Measurements from ENCODE around the gene TRIO.

DNA sequence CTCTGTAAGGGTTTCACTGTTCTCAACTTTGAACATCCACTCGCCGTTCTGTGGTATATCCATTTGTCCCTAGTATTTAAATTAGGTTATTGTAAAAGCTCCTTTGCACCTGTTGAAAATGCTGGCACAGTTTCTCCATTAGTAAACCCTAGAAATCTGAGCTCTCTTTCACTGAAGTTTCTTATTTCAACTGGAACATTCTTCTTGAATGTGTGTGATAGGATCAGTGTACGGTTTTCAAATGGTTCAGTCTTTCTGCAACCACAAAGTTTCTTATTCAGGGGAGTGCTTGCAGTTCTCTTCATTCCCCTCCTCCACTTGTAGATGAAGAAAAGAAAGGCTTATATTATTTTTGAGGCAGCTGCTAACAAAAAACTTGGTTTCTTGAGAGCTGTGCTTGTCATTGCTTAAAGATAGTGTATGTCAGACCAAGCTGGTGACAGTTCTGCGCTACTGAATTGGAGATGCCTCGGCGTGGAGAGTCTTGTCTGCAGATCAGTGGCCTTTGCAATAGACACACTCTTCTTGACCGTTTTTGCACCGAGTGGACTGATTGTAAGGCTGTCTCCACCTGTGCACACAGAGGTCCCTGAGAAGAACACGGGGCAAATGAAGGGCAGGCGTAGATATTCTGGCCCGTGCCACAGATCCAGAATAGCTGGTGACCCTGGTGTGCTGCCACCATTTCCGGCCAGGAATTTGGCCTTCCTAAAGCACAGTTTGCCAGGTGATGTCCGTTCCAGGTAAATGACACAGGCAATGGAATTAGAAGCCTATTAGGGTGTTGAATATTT is 102.2 kb downstream of the TRIO start:
- TF ChIP-seq, protein P1, sequence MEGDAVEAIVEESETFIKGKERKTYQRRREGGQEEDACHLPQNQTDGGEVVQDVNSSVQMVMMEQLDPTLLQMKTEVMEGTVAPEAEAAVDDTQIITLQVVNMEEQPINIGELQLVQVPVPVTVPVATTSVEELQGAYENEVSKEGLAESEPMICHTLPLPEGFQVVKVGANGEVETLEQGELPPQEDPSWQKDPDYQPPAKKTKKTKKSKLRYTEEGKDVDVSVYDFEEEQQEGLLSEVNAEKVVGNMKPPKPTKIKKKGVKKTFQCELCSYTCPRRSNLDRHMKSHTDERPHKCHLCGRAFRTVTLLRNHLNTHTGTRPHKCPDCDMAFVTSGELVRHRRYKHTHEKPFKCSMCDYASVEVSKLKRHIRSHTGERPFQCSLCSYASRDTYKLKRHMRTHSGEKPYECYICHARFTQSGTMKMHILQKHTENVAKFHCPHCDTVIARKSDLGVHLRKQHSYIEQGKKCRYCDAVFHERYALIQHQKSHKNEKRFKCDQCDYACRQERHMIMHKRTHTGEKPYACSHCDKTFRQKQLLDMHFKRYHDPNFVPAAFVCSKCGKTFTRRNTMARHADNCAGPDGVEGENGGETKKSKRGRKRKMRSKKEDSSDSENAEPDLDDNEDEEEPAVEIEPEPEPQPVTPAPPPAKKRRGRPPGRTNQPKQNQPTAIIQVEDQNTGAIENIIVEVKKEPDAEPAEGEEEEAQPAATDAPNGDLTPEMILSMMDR (IDR thresholded peaks at IDR 0.05) = no peak
- TF ChIP-seq POLR2A (IDR thresholded peaks at IDR 0.05) (no peak), EP300 (IDR thresholded peaks at IDR 0.05; ENCODE audit: low read depth) (no peak)

Measured in transverse colon (tissue), 3 donors.